ENCODE data around the gene GSG1L.

The GSG1L gene

GRCh38 chr16:28062261-28062846 is 1.2 kb downstream of the GSG1L start:
- no peak for DNase-seq

- DNase-seq: no peak
Measured at GRCh38 chr16:28061352-28062101, 2.0 kb downstream of the GSG1L start.

- no peak for DNase-seq
Measured at GRCh38 chr16:28059841-28060575, 3.5 kb downstream of the GSG1L start.

GRCh38 chr16:28058839-28059589 is 4.5 kb downstream of the GSG1L start:
- no peak for DNase-seq

GRCh38 chr16:28057949-28058348 is 5.6 kb downstream of the GSG1L start:
- no peak for DNase-seq

- no peak for DNase-seq
Measured at GRCh38 chr16:28053461-28053860, 10.1 kb downstream of the GSG1L start.

GRCh38 chr16:28052274-28053128 is 11.0 kb downstream of the GSG1L start:
- DNase-seq: no peak

- DNase-seq: no peak
Measured at GRCh38 chr16:28051486-28051885, 12.0 kb downstream of the GSG1L start.

- DNase-seq: no peak
Measured at GRCh38 chr16:28042811-28043210, 20.7 kb downstream of the GSG1L start.

GRCh38 chr16:28041615-28042014 is 21.9 kb downstream of the GSG1L start:
- DNase-seq: no peak

GRCh38 chr16:28040039-28040438 is 23.5 kb downstream of the GSG1L start:
- DNase-seq: no peak

- DNase-seq: no peak
Measured at GRCh38 chr16:28039493-28039892, 24.0 kb downstream of the GSG1L start.

- DNase-seq: no peak
Measured at GRCh38 chr16:28038409-28038808, 25.1 kb downstream of the GSG1L start.

- DNase-seq: no peak
Measured at GRCh38 chr16:28035866-28036393, 27.6 kb downstream of the GSG1L start.

GRCh38 chr16:28033870-28034269 is 29.6 kb downstream of the GSG1L start:
- no peak for DNase-seq

- no peak for DNase-seq
Measured at GRCh38 chr16:28029387-28030002, 34.0 kb downstream of the GSG1L start.

- no peak for DNase-seq
Measured at GRCh38 chr16:28027055-28027454, 36.5 kb downstream of the GSG1L start.

- no peak for DNase-seq
Measured at GRCh38 chr16:28025631-28026030, 37.9 kb downstream of the GSG1L start.

GRCh38 chr16:28019218-28019617 is 44.3 kb downstream of the GSG1L start:
- no peak for DNase-seq

- DNase-seq: no peak
Measured at GRCh38 chr16:28014851-28015250, 48.7 kb downstream of the GSG1L start.

GRCh38 chr16:28013878-28014277 is 49.6 kb downstream of the GSG1L start:
- DNase-seq: no peak

- DNase-seq: no peak
Measured at GRCh38 chr16:28013392-28013791, 50.1 kb downstream of the GSG1L start.

All from activated CD8-positive, alpha-beta memory T cell treated with anti-CD3 and anti-CD28 coated beads, Interleukin-2, amount 50 U/mL, for 4 hours (primary cell).